ENCODE data around the gene RBM43.
A peak's percentile ranks its signal among the peaks of the same experiment; 100 is the strongest.
"Not testable (repeated sequence)": the region's sequence is repeated elsewhere in the genome, so short reads cannot be mapped to it uniquely, and the experiment has no call there.

The RBM43 gene

DNA sequence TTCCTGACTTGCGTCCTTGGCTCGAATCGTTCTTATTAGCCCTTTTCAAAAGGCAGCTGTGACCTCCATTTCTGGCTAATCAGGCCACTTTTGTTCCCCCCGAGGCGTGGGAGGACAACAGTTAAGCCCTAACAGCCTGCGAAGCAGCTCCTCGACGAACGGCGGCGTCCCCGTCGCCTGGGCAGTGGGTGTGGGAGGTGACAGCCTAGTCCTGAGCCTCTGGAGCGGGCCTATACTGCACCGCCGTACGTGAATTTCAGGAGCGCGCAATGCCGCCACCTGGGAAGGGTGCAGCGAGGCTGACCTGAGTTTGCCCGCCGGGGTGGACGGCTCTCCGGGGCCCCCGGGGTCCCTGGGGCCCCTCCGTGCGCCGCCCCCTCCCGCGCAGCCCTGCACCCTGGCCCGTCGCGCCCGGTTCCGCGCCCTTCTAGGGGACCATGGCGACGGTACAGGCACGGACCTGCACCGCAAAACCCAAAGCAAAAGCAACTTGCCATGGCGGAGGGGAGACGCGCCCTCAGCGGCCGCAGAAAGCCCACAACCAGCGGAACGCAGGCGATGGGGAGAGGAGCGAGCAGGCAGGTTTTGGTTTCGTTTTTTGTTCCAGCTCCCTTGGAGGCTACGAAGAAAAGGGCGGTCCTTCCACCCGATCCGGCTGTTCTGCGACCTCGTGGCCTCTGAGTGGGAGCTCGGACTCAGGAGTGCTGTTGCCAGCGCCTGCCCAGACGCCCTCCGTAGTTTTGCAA, at the start of gene RBM43:
Gene RBM43, minus strand, starts transcription at position 633 of the 746 bp plus-strand sequence. Its CDS starts 136 bp downstream, at position 497.
- DNase-seq (ENCODE audit: low spot score) = peak; percentile 83
- FAIRE-seq = peak; percentile 68

DNA sequence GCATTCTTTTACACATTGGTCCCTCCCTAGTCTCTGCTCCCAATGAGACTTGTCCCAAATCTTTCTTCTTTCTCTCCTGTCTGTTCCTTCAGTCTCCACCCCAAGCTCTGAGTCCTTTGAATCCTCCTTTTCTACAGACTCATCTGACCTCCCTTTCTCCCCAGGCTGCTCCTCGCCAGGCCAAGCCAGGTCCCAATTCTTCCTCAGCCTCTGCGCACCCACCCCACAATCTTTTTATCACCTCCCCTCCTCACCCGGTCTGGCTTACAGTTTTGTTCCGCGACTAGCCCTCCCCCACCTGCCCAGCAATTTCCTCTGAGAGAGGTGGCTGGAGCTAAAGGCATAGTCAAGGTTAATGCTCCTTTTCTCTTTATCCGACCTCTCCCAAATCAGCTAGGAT, 48.6 kb upstream of the RBM43 start:
- FAIRE-seq = not testable (repeated sequence)

GRCh38 chr2:151306621-151307020, 45.0 kb upstream of the RBM43 start:
- peak; percentile 37 for DNase-seq (ENCODE audit: low spot score)
- no peak for FAIRE-seq

More for the DNA sequence above, 48.6 kb upstream of the RBM43 start:
- DNase-seq (ENCODE audit: low spot score) = not testable (repeated sequence)

DNA sequence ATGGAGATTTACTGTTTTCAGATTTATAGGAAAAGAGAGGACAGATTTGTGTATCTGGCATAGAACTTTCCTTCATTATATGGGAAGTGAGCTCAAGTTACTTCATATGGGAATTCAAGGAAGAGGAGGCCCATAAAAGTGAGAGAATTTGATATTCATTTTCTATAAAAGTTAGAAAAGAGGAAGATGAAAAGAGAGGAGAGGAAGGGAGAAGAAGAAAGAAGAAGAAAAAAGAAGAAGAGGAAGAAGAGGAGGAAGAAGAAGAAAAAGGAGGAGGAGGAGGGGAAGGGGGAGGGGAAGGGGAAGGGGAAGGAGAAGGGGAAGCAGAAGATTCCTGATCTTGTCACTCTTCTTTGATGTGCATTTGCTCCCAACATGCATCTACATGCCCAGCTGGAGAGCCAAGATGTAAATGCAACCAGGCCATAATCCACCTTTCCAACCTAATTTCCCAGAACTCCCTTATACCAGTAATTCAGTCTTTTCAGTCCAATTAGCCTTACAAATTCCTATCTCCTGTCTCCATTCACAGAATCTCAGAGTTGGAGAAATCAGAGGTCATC, 43.5 kb upstream of the RBM43 start:
- FAIRE-seq (no peak), DNase-seq (ENCODE audit: low spot score) (no peak)

GRCh38 chr2:151302879-151303278, 41.2 kb upstream of the RBM43 start:
- FAIRE-seq (peak; percentile 72), DNase-seq (ENCODE audit: low spot score) (peak; percentile 76)

- DNase-seq (ENCODE audit: low spot score) (peak; percentile 58), FAIRE-seq (peak; percentile 80)
Measured at GRCh38 chr2:151302404-151302803, 40.7 kb upstream of the RBM43 start.

DNA sequence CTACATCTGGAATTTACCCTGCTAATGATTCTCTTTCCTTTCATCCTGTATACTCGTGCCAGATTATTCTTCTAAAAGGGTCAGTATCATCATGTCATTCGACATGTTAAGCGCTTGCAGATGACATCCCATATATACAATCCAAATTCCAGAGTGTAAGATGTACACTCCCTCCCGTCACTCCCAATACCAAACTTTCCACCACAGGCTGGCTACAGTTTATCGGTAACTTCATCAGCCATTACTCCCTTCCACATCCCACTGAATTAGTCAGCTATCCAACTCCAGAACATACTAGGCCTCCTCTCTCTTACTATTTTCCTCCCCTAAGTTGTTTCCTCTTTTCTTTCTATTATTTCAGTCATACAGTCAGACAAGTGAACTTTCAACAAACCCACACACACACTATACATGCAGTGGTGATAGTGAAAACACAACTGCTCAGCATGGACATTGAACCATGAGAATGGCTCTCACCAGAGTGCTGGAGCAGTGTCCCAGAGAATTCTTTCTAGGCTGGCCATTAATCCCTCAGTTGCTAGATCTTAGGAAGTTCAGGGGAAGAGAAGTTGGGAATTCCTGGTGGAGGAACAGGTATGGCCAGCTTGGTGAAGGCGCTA, 38.4 kb upstream of the RBM43 start:
- FAIRE-seq = no peak

GRCh38 chr2:151297882-151298281, 36.2 kb upstream of the RBM43 start:
- DNase-seq (ENCODE audit: low spot score) = no peak
- FAIRE-seq = no peak

More for the DNA sequence above, 38.4 kb upstream of the RBM43 start:
- DNase-seq (ENCODE audit: low spot score) = no peak

DNA sequence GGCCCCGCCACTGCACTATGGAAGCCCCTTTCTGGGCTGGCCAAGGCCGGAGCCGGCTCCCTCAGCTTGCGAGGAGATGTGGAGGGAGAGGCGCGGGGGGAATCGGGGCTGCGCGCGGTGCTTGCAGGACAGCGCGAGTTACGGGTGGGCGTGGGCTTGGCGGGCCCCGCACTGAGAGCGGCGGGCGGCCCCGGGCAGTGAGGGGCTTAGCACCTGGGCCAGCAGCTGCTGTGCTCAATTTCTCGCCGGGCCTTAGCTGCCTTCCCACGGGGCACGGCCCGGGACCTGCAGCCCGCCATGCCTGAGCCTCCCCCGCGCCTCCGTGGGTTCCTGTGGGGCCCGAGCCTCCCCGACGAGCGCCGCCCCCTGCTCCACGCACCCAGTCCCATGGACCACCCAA, 34.3 kb upstream of the RBM43 start:
- not testable (repeated sequence) for FAIRE-seq; DNase-seq (ENCODE audit: low spot score)

DNA sequence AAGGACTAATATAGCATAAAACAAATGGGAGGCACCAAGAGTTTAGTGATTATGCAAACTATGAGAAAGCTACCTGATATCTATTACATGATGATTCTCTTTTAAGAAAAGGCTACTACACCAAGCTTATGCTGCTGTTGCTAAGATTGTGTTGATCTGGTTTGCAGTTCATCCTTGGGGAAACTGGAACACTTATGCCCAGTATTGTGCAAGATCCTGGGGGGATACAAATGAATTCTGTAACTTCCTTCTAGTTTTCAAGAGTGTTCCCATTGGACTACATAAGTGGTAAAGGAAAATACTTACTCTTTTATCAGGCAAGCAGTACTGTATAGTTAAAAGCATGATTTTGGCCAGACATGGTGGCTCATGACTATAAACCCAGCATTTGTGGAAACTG, 30.9 kb upstream of the RBM43 start:
- FAIRE-seq = no peak
- DNase-seq (ENCODE audit: low spot score) = no peak

GRCh38 chr2:151292141-151292540, 30.5 kb upstream of the RBM43 start:
- DNase-seq (ENCODE audit: low spot score) (no peak), FAIRE-seq (no peak)

DNA sequence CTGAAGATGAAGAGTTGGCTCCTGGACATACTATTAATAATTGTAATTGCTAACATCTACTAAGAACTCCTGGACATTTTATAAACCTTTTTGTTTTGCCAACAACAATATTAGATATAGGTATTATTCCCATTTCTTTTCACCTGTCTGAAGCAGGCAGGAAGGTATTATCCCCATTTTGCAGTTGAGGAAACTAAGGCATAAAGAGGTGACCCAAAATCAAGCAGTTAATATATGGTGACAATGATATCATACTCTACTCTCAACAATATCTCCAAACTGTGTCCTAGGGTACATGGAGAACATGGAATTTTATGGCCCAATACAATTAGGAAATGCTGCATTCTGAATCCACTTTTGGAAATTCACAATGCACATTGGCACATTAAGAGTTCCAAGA, 29.6 kb upstream of the RBM43 start:
- DNase-seq (ENCODE audit: low spot score) = no peak
- no peak for FAIRE-seq

GRCh38 chr2:151289972-151290866, 28.6 kb upstream of the RBM43 start:
- no peak for DNase-seq (ENCODE audit: low spot score)
- no peak for FAIRE-seq

DNA sequence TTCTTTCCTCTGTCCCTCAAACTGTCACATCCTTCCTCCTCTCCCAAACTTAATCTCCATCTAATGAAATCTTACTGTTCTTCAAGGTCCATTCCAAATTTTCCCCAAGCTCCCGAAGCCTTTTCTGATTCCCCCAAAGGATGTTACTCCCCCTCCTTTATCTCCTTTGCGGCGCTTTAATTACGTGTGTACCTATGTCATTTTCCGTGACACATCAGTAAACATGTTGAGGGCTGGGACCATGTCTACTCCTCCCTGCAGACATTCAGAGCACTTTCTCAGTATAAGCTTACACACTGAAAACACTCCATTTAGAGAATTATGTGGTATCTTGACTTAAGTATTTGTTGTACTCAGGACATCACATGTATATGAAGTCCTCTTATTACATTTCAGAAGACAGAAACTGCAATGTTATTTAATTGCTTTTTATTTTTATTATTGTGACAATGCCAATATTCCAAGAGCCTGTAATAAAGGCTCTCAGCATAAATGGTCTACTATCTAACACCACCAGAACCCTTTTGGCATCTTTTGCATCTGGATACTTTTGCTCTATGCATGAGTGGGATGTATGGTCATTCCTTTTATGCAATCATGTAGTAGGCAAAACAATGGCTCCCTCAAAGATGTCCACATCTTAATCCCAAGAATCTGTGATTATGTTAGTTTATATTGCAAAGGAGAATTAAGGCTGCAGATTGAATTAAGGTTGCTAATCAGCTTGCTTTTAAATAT, 26.0 kb upstream of the RBM43 start:
- FAIRE-seq (no peak), DNase-seq (ENCODE audit: low spot score) (no peak)

GRCh38 chr2:151282401-151282800, 20.7 kb upstream of the RBM43 start:
- DNase-seq (ENCODE audit: low spot score) = no peak
- no peak for FAIRE-seq

DNA sequence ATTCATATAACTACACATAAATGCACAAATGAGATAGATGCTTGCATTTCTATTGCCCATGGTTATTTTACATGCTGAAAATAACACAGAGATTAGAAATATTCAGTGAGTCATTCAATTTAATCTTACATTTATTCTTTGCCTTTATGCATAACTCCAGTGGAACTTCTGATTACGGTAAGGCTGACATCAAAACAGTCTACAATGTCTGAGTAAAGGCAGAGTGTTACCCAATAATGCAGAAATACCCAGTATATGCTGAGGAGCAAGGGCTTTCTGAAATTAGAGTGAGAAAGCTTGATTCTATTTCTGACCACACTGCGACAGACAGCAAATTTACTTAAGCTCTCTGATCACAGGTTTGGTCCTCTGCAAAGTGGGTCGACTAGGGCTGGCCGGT, 18.6 kb upstream of the RBM43 start:
- DNase-seq (ENCODE audit: low spot score) (peak; percentile 2), FAIRE-seq (no peak)

GRCh38 chr2:151278487-151278886, 16.8 kb upstream of the RBM43 start:
- peak; percentile 0 for DNase-seq (ENCODE audit: low spot score)
- FAIRE-seq = no peak

GRCh38 chr2:151277067-151277466, 15.4 kb upstream of the RBM43 start:
- no peak for FAIRE-seq

GRCh38 chr2:151275291-151275690, 13.6 kb upstream of the RBM43 start:
- FAIRE-seq = no peak
- DNase-seq (ENCODE audit: low spot score) = peak; percentile 1

More at GRCh38 chr2:151277067-151277466, 15.4 kb upstream of the RBM43 start:
- peak; percentile 3 for DNase-seq (ENCODE audit: low spot score)

DNA sequence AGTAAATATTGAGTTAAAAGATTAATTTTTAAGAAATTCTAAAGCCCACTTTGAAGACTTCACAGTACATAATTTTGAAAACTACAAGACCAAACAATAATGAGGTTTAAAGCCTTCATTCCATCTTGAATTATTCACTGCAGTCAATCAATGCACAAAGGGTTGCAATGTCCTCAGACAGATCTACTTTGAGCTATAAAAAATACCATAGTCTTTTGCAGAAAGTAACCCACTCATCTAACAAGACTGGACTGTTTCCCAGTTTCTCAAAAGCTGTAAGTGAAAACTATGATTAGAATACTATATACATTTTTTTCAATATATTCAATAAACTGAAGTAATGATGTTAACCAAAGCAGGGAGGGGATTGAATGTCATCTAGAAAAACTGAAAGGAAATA, 10.2 kb upstream of the RBM43 start:
- DNase-seq (ENCODE audit: low spot score) = peak; percentile 2
- FAIRE-seq = no peak

All from RCC 7860 (cell line).